CD4-positive, alpha-beta T cell treated with Interleukin-6 at 100 ng/mL for 8 hours (primary cell): ENCODE data around the gene SBF1.

Source experiments
- DNase-seq: peaks from one replicate; pipeline ENCODE4 v3.0.0-alpha.2; 2020; ENCODE audit warnings: mixed read lengths, low spot score

SBF1 gene

DNA sequence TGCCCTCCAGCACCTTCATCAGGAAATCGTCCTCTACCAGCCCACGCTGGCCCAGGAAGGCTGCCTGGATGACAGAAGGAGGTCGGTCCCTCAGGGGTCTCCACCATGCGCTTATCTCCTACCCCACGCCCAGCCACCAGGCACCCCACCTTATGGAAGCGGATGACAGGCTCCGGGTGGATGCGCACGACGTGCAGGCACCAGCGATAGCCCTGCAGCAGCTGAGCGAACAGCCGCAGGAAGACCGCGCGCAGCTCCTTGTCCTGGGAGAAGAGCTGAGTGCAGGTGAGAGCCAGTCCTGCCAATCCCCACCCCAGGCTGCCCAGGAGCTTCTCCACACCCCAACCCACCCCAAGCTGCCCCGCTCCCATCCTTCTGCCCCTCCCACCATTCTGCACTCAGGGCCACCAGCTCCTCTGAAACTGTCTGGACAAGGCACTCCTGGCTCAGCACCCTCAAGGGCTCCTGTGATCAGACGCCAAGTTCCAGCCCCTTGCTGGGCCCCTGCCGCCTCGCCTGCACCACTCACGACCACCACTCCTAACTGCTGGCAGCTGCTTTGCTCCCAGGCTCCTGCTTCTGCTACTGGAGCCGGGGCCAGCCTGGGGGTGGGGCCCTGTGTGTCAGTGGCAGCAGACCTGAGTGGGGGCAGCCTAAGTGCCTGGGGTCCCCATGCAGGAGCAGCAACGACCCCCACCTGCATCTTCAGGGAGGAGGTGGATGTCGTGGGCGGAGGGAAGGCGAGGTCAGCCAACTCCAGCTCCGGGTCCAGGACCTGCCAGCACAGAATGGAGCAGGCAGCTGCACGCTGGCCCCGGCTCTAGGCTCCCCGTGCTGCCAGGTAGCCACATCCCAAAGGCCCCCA lies 9.5 kb downstream of the SBF1 start:
- DNase-seq = no peak

DNA sequence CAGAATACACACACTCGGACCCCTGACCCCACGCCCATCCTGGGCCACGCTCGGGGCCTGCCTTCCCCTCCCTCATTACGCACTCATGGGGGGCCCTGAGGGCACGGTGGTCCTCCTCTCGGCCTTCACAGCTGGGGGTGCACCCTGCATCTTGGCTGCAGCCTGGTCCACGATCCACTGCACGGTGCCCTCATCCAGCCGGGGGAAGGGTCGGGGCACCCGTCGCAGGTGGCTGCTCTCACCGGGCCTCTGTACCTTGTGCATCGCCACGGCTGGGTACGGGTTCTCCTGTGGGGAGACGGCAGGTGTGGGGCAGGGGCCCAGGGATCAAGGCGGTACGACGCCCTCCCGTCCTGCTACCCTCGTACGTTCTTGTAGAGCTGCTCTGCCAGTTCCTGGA lies 10.4 kb downstream of the SBF1 start:
- DNase-seq = no peak

DNA sequence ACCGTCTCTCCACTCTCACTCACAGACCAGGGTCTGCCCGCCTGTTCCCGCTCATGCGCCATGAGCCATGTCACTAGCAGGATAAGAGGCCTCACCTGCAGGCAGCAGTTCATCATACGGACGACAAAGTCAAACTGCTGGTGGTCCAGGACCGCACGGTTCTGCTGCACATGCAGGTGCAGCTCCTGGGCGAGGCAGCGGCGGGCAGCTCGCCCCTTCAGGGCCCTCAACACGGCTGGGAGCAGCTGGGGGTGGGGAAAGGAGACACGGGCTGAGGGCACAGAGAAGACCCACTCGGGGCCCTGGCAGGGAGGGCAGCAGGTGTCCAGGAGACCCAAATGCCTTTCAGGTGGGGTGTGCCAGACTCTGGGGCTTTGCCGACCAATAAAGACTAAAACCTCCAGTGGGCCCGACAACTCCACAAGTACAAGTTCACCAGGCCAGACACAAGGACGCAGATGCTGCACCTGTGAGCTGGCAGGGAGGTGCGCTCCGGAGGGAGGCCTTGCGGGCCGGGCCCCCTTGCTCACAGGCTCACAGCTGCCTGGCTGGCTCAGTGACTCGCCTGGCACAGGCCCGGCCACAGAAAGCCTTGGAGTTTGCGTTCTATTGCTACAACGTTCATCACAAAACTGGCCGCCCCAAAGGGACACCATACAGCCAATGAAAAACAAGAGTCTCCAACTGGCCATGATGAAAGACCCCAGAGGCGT lies 11.5 kb downstream of the SBF1 start:
- DNase-seq = no peak

DNA sequence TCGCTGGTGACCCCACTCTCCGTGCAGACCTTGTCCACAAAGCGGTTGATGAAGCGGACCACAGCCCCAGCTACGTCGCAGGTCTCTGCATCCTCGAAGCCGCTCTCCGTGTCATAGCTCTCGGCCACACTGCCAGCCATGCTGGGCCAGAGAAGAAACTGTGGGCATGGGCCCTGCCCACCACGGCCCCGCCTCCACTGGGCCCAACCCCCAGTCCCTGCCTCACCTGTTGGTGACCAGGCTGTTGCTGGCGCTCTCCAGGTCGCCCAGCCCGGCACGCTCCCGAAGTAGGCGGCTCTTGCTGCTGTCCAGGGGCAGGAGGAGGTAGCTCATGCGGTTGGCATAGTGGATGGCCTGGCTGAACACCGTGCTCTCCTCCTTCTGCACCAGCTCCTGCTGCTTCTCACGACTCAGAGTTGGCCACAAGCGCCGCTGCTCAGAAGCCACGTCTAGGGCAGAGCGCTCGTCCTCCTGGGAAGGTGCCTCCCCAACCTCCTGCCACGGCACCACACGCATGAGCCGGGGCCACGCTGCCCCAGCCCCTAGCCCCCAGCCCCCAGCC lies 12.8 kb downstream of the SBF1 start:
- DNase-seq = no peak

DNA sequence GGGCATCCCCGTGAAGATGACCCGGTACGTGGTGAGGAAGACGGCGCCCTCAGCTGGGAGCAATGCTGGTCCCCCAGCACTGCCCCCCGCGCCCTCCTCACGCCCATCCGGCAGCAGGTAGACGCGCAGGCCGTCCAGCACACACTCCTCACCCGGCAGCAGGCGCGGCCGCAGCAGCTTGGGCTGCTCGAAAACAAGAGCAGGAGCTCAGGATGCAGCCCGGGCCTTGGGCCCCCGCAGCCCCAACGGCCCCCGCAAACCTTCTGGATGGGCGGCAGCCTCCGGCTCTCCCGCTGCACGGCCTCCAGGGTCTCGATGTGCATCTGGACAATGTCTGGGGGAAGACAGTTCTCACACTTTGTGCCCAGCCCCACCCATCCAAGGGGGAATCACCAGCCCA lies 13.3 kb downstream of the SBF1 start:
- no peak for DNase-seq

DNA sequence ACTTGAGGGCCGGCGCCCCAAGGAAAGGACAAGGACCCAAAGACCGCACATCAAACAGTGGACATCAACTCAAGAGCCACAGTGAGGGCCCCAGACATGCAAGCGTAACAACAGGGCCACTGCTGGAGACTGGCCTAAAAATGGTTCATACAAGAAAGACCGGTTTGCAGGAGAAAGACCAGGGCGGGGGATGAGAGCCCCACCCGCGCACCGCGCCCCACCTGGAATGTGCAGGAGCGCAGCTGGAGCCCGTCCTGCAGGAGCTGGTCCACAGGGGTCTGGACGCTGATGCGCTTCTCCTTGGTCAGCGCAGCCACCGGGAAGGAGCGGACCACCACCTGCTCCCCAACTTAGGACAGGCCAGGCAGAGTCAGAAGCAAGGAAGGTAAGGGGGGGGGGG lies 13.9 kb downstream of the SBF1 start:
- DNase-seq = no peak

DNA sequence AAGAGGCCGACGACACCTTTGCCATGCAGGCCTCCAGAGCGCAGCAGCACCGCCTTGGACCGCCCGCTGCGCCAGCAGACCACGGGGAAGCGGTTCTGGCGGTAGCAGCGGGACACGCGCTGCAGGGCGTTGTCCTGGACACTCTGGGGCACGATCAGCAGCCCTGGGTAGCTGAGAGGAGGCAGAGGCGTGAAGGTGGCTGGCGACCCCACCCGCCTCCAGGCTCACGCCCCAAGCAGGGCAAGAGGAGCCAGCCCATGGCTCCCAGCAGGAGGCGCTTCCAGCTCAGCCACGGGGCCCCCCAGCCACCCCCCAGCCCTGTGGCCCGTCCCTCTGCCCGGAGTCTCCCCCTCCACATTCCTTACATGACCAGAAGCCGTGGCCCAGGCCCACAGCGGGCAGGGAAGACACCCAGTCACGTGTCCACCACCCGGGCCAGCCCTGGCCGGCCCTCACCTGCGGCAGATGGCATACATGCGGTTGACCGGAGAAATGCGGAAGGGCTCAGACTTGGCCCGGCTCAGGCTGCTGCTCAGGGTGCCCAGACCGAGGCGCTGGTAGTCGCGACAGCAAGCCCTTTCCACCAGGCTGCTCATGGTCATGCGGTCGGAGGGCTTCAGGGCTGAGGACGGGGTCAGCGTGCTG lies 15.2 kb downstream of the SBF1 start:
- DNase-seq = no peak

DNA sequence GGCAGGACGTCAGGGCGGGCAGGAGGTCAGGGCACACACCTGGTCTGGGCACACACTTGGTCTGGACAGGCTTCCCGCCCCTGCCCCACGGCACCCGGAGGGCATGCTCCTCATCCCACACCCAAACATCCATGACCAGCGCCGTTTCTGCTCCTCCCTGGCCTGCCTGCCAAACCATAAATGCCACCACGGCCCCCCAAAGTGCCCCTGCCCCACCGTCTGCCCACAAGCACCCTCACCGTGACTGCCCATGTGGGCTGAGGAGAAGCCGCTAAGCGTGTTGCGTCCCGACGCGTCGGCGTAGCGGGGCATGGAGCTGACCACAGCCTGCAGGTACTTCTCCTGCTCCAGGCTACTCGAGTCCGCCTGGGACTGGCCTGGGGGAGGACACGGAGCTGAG lies 15.8 kb downstream of the SBF1 start:
- DNase-seq = no peak

DNA sequence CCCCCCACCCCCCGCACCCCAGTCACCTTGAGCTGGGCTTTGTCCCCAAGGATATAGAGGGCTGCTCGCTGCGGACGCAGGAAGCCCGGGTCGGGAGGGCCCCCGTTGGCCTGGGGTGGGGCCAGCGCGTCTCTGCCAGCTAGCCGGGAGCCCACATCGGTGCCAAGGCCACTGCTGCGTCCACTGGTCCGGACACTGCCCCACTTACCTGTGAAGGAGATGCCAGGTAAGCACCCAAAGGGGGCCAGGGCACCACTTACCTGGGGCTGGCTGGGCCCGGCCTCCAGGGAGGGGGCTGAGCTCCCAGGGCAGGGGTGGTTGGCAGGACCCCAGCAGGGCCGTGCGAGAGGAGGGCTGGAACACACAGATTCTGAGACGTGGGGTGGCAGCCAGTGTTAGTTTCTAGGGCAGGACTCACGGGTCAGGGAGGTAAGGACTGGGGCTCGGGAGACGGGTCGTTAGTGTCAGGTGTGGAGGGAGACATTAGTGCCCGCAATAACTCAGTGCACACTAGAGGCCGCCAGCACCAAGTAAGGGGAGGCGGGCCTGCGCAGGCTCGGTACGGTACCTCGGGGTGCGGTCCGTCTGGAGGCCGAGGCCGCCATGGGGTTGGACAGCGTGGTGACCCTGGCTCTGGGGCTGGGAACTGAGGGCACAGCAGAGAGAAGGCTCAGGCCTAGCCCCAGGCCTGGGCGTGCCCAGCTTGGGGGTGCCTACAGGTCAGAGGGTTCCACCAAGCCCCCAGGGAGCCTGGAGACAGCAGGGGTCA lies 18.2 kb downstream of the SBF1 start:
- no peak for DNase-seq

DNA sequence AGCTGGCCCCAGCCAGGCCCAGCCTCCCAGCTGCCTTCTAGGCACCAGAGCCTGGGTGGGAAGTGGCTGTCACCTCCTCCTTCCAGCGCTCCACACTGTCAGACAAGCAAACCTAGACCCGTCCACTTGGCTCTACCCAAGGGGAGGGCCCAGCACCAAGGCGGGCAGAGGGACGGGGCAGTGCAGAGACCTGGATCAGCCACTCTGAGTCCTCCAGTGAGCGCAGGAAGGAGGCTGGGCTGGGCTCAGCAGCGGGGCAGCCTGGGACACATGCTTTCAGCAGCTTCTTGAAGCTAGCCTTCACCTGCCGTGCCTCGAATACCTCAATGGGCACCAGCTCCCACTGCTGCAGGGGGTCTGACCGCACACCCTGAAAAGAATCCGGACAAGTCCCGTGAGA lies 18.8 kb downstream of the SBF1 start:
- no peak for DNase-seq

DNA sequence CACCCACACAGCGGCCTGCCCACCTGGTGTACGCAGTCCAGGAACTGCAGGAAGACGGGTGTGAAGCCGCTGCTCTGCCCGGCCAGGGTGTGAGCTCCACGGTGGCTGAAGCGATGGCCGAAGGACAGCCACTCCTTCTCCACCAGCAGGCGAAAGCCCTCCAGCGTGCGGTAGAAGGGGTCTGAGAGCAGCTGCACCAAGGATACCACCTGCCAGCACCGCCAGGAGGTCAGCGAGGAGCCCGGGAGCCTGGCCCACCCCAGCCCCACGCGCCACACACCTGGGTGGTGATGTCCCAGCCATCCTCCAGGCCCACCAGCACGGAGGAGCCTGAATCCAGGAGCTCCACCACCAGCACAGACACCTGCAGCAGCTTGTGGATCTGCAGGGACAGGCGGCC lies 19.6 kb downstream of the SBF1 start:
- no peak for DNase-seq

DNA sequence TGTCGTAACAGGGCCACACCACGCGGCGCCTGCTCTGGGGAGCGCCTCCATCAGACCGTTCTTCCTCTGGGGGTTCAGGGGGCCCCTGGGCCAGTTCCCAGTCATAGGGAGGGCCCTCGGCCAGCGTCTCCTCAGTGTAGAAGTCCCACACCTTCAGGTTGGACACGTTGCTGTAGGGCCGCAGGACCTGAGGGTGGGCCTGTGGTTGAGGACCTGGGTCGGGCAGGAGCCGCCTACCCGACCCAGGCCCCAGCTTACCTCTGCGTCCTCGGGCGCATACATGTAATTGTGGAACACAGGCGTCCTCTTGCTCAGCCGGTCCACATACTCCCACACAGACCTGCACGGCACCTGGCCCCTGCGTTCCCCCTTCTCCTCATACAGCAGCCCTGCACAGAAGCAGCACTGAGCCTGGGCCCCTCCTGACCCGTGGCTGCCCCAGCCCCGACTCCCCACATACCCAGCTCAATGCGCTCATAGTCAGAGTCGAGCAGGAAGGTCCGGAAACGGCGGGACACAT lies 20.2 kb downstream of the SBF1 start:
- no peak for DNase-seq

DNA sequence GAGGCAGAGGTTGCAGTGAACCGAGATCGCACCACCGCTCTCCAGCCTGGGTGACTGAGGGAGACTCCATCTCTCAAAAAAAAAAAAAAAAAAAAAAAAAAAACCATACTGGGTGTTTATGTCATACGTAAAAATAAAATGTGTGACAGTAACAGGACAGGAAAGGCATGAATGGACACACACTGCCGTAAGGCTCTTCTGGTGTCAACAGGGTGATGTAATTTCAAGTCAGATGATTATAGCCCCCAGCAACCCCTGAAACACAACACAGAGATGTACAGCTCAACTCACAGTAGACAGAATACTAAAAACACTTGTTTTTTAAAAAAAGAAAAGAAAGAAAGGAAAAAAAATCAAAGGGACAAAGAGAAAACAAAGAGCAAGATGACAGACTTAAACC lies 22.2 kb downstream of the SBF1 start:
- no peak for DNase-seq

DNA sequence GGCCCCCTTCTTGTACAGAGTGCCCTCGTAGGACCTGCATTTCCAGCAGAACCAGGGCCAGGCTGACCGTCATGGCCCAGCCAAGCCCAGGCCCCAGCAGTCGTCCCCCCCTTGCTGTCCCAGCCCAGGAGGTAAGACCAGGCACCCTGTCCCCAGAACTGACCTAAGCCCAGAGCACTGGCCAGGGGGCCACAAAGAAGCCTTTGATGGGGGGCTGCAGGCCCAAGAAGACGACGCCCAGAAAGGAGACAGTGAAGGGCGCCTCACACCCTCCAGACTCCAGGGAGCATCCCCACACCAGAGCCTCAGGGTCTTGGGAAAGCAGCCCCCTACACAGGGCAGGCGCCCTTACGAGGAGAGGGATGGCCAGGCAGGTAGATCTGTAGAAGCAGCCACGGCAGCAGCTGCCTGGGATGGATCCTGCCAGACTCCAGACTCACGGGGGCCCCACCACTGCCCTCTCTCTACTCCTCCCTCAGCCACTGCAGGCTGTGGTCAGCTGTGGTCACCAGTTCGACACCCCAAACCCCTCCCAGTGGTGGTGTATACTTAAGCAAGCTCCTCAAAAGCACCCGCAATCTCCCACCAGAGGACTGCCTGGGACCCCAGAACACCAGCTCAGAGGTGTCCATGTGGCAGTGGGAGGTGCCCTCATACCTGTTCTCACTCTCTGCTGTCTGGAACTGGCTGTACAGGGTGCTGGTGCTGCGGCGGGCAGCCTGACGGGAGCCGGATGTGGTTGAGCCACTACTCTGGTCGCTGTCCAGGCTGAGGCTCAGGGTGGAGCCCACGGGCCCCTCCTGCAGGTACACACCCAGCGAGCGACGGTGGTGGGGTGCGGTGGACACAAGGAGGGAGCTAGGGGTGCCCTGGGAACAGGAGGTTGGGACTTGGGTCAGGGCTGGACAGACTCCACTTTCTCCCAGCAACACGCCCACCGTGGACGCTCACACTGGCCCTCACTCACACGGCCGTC lies 27.0 kb downstream of the SBF1 start:
- no peak for DNase-seq

DNA sequence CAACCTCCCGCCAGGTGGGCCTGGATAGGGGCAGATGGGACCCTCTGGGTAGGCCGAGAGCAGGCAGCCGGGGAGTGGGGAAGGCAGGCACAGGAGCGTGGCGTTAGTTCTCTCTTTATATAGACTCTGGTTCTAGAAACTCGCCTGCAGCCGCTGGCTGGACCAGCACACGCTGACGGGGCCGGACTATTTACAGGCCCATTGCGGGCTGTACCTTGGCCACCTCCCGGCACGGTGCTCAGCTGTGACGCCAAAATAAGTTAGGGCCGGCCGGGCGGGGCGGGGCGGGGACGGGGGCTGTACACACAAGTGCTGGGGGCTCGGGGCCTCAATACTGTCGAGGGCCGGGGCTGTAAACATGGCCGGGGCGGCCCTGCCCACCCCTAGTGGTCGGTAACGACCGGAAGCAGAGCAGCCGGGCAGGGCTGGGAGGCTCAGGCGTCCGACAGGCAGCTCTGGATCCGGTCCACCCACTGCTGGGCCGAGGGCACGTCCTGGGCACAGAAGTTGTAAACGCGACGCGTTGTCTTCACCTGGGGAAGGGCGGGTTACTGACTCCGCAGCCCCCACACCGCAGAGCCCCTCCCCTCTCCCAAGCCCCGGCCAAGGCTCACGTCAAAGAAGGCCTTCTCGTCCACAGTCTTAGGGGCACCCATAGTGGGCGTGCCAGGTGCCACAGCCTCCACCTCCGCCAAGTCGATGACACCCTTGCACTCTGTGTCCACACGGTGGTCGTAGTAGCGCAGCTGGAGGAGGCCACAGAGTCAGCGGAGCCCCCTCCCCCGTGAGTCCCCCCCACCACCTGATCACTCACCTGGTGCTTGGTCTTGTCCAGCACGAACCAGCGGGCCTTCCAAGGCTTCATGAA lies 27.9 kb downstream of the SBF1 start:
- no peak for DNase-seq

DNA sequence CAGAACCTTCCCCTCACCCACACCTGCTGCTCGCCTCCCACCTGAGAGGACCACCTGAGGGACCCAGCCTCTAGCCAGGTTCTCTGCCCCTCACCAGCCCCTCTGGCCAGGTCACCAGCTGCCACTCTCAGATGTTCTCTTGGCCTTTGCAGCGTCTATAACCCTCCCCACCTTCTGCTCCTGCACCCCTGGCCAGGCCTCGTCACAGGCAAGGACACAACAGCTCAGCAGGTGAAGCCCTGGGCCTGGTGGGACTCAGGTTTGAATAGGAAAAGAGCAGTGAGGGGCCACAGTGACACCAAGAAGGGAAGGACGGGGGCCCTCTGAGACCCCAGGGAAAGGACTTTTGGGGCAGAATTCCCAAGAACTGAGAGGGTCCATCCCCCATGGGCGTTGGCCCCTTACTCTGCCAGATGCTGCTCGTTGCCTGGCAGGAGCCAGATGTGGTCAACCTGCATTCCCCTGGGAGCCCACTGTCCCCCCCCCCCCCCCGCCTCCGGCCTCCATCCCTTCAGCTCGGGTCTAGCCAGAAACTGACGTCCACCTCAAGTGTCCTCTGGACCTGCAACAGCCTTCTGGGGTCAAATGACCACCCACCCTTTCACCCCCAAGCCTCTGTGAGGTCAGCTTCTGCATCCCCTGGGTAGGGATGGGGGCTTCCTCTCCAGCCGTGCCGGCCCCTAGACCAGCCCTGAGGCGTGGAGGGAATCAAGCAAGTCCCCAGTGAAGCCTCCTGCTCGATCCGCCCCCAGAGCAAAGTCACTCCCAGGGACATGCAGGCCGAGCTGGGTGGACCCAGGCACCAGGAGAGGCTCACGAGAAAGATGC lies 28.7 kb downstream of the SBF1 start:
- DNase-seq = no peak

DNA sequence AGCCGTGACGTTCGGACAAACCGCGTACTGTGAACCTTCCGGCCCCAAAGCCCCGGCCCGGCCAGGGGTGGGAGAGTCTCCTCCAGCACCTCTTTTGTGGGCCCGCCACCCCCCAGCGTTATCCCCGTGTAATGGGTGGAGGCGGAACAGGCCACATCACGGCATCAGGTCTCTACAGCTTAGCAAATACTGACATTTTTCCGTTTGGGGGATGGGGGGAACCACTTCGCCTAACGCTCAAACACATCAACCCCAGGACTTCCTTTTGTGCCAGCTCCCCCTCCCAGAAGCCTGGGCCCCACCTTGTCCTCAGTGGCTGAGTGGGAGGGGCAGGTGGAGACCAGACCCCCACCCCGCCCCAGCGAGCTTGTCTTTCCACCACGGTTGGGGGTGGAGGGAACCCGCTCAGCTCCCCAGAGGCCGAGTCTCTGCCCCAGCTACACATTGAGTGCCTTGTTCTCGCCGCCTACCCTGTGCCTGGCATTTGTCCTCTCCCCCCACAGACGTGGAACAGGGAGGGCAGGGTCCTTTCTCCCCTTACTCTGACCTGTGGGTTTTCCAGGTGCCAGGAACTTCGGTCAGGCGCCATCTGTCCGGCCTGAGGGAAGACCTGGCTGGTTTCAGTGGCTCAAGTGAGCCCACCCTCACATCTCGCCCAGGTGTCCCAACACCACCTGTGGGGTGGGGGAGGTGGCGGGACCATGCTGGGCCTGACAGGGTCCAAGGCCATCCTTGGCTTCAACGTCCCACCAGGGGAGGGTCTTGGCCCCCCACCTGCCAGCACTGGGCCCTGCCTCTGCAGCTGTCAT lies 29.6 kb downstream of the SBF1 start:
- DNase-seq = peak; percentile 22

DNA sequence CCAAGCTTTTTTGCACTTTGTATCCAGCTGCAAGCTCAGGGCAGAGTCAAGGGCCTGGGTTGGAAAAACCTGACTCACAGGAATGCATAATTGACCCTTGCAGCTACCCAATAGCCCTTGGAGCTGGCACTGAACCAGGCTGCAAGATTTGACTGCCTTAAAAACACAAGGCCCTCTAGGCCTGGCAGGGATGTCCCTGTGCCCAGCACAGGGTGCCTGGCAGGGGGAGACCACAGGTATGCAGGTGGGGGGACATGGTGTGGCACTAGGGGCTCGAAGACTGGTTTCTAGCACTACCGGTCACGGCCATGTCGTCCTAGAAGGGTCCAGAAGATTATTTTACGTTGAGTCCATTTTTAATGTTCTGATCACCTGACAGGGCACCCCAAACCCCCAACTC lies 30.2 kb downstream of the SBF1 start:
- no peak for DNase-seq
